SIG-M5 treated with dmso at 0.1 percent for 504 hours (cell line): ENCODE measurements around the gene SLC35F3.

Experiments
- DNase-seq: peaks from one replicate; lab custom pipeline; 2025; ENCODE audit not compliant: unreplicated experiment; lab: John Stamatoyannopoulos, UW

SLC35F3 gene

DNA sequence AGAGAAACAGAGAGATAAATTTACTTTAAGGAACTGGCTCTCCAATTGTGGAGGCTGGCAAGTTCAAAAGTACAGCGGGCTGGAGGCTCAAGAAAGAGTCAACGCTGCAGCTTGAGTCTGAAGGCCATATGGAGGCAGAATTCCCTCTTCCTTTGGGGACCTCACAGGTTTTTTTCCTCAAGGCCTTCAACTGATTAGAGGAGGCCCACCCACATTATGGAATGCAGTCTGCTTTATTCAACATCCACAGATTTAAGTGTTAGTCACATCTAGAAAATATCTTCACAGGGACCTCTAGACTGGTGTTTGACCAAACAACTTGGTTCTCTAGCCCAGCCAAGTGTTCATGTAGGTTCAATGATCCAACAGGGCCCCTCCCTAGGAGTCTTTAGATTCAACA, 117.8 kb downstream of the SLC35F3 start:
- no peak for DNase-seq

DNA sequence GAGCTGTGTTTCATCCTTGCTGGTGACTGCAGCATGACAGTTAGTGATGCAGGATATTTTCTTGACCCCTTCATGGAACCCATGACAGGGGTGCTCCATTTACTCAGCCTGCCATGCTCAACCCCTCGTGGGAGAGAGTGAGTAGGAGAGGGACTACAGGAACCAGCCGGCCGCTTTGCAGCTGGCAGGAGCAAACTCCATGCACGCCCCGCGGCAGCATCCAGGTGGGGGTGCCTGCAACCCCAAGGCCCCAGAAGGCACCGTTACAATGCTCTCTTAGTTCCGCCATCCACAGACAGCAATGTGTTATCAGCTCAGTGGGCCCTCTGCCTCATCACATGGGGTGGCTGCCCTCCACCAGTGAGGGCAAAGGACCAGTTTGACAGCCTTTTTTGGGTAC, 135.1 kb downstream of the SLC35F3 start:
- DNase-seq = no peak

GRCh38 chr1:234040446-234041317, 136.2 kb downstream of the SLC35F3 start:
- DNase-seq = no peak

DNA sequence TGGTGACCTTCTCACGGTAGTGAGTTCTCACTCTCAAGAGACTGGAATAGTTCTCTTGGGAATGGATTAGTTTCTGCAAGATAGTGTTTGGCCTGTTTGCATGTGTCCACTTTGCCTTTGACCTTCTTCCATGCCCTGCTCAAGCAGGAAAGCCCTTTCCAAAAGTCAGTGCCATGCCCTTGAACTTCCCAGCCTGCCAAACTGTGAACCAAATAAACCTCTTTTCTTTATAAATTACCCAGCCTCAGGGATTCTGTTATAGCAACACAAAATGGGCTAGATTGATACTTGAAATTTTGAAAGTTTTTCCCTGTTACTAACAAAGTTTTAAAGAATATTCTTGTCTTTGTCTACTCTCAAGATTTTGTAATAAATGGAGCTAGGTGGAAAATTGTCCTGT, 139.6 kb downstream of the SLC35F3 start:
- no peak for DNase-seq

- DNase-seq = no peak
These were observed 142.6 kb downstream of the SLC35F3 start for GRCh38 chr1:234047123-234047522.

DNA sequence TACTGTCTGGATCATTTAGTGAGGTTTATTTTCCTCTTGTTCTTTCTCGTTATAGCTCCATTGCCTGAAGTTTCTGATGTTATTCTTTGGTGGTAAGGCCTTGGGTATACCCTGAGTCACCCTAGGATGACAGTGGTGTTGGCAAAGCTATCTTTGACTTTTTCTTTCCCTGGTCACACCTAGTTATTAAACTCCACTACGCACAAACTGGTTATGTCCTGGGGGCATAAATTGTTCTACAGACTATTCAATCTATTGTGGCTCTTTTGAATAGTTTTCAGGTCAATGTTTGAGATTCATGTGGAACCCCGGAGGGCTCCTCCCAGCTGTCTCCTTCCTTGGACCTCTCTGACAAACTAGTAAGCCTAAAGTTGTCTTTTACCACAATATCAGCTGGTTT, 157.7 kb downstream of the SLC35F3 start:
- no peak for DNase-seq

DNA sequence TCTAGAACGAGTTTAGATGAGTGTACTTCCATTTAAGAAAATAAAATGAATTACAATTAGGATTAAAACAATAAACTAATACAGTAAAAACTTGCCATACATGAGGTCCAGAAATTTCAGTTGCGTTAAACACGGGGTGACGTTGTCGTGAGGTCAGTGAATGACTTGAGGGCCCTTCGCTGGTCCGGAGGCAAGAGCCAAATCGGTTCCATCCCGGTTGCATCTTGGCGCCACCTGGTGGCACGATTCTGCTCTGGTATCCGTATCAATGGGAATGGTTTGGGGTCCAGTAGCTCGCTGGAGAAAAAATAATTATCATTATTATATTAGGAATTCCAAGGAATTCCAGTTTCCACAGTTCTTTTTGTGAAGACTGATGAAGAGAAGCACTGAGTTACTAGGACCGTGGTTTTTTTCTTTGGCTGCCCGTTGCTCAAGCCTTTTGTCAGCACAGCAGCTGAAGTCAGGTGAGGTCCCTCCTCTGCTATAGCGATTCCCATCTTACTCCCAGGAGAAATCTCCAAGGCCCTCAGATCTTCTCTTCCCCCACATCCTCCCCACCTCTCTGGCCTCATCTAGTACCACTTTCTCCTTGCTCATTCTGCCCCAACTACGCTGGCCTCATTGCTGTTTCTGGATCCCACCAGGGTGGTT, 161.4 kb downstream of the SLC35F3 start:
- DNase-seq = peak; percentile 32

- no peak for DNase-seq
These were observed 163.3 kb downstream of the SLC35F3 start for GRCh38 chr1:234067581-234068337.

- peak; percentile 41 for DNase-seq
These were observed 165.3 kb downstream of the SLC35F3 start for GRCh38 chr1:234069760-234070159.

DNA sequence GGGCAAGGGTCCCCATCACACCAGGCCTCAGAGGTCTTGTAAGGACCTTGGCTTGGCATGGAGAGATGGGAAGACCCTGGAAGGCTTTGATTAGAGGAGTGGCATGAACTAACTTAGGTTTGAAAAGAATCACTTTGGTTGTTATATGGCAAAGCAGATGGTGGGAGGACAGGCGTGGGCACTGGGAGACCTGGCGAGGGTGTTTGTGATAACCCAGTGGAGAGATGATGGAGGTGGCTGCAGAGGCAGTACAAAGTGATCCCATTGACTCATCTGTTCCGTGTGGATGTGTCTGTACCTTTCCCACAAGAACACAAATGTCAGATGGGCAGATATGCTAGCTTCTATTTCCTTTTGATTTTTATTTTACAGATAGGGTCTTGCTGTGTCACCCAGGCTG, 168.3 kb downstream of the SLC35F3 start:
- no peak for DNase-seq

DNA sequence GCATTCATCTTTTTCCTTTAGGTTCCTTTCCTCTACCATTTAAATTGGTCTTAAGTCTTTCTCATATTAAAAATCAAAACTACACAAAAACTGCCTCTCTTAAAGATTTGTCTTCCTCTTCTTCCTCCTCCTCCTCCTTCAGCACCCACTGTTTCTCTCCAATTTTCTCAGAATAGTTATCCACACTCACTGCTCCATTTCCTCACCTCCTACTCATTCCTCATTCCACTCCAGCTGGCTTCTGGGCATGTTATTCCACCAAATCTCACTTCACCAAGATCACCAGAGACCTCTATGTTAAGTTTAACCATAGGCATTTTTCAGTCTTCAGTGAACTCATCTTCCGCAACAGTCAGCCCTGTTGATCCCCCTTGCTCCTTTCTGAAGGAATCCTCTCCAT, 173.7 kb downstream of the SLC35F3 start:
- DNase-seq = no peak

DNA sequence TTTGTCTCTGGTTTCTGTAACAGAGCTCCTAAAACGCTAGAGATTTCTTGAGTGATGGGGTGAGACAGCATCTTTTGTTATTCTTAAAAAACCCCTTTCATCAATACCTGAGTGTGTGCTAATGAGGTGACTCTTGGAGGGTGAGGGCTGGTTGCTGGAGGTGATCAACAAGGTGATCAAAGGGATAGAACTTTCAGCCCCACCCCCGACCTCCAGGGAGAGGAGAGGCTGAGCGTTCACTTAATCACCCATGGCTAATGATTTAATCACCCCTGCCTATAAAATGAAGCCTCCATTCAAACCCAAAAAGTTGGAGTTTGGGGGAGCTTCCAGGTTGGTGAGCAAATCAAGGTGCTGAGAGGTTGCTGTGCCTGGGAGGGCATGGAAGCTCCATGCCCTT, 175.4 kb downstream of the SLC35F3 start:
- no peak for DNase-seq

- DNase-seq = no peak
These were observed 179.0 kb downstream of the SLC35F3 start for GRCh38 chr1:234083460-234083859.

DNA sequence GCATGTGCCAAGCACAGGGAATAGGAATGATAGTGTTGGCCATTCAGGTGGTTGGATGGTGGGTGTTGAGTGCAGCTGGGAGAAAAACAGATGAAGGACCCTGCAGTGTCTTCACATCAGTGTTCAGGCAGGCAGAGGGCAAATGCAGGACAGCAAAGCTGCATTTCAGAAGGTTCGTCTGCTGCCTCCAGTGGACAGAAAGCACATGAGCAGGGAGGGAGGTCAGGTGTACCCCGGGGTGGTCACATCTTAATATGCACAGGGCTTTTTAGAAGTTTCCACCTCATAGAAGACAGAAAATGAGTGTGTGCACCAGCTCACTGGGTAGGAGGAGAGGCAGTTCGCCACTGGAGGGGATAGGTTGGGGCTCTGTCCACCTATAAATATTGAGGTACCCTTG, 184.9 kb downstream of the SLC35F3 start:
- no peak for DNase-seq

- DNase-seq = no peak
These were observed 186.0 kb downstream of the SLC35F3 start for GRCh38 chr1:234090212-234091064.

GRCh38 chr1:234091065-234091401, 186.6 kb downstream of the SLC35F3 start:
- DNase-seq = no peak

DNA sequence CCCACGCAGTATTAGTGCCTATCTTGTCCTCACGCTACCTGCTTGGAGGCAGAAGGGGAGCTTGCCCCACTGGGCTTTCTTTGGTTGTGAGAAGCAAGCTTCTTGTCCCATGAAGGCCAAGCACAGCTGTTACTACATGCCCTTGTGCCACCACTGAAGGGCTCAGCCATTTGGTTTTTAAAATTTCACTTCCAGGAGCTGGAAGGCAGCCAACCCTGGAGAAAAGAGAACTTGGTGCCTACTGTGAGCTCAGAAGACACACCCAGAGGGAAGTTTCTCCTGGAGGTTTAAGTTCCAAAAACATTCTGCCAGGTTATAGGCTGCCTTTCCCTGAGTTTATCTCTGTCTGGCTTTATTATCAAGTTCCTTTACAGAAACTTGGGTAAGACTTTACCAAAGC, 187.4 kb downstream of the SLC35F3 start:
- DNase-seq = no peak

- no peak for DNase-seq
These were observed 188.6 kb downstream of the SLC35F3 start for GRCh38 chr1:234093107-234093506.

- DNase-seq = no peak
These were observed 189.3 kb downstream of the SLC35F3 start for GRCh38 chr1:234093741-234094140.

GRCh38 chr1:234094172-234094571, 189.7 kb downstream of the SLC35F3 start:
- DNase-seq = no peak

DNA sequence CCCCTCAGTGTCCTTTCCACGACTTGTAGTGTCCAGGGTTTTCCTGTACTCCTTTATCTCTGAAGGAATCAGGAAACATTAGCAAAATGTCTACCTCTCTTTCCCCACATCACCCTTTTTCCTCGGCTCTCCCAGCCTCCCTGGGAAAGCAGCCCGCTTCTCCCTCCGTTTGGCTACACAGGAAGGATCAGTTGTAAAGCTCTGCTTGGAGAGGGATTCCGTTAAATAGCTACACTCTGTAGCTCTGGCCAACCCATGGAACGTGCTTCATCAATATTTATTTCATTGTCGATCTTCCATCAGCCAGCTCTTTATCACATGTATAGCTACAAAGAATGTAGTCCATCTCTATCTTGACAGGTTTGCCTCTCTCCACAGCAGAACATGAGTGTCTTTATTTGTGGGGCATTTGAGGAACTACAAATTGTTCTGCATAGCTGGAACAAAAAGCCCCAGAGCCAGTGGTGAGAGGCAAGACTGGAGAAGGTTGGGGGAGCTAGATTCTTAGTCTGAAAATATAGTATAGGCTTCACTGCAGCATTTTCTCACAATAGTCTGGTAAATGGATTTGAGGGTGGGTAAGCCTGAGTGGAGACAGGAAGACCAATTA, 191.8 kb downstream of the SLC35F3 start:
- DNase-seq = no peak
